Cardiac fibroblast (primary cell): ENCODE measurements around the gene RASD1.

ENCODE experiments used
- DNase-seq, 2 donors: peaks; one replicate each; pipeline versions ENCODE4 v3.0.0 to v3.0.0-alpha.2; 2010; ENCODE audit warnings: low read depth in 2 of 2
- H3K4me3 ChIP-seq, 2 donors: replicated peaks in 1 of 2; 1 replicate in 1 of 2; 2 replicates in 1 of 2; pipeline ENCODE4 v1.5.1; 2011; ENCODE audit warnings: low read depth in 2 of 2, low read length in 2 of 2, mild to moderate bottlenecking in 2 of 2, moderate library complexity in 1 of 2
- CTCF ChIP-seq: IDR thresholded peaks from one replicate; pipeline ENCODE4 v1.5.1; 2011; ENCODE audit warnings: low read depth, mild to moderate bottlenecking, low read length, inconsistent platforms

Gene RASD1

DNA sequence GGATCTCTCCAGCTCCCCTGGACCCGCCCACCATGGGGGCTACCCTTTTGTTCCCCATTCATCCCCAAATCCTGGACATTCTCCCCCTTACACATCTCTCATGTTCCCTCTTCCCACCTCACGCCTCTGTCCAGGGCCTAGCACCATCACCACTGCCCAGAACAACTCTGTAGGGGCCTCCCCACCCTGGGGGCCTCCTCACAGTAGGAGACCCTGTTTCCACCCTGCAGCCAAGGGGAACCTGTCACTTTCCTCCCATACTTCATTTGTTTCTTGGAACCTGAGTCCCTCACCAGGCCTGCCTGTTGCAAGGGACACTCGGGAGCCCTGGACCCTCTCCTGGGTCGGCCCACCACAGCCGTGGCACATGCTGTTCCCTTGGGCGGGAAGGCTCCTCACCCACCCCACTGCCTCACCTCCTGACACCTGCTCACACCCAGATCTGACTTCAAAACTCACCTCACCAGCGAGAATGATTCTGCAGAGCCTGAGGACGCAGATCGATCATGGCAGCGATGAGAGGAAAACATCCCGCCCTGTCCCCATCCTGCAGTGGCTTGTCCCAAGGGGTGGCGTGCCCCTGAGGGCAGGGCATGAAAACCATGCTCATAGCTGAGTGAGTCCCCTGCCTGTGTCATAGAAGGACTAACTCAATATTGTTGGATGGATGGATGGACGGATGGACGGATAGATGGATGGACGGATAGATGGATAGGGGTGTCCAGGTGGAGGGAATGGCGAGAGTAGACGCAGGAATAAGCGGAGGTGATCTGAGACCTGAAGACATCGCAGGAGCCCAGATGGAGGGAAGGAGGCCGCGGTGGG, 6.8 kb upstream of the RASD1 start:
- H3K4me3 ChIP-seq, result no peak overlapping the region
- no peak for DNase-seq
- TF ChIP-seq CTCF, result no peak

DNA sequence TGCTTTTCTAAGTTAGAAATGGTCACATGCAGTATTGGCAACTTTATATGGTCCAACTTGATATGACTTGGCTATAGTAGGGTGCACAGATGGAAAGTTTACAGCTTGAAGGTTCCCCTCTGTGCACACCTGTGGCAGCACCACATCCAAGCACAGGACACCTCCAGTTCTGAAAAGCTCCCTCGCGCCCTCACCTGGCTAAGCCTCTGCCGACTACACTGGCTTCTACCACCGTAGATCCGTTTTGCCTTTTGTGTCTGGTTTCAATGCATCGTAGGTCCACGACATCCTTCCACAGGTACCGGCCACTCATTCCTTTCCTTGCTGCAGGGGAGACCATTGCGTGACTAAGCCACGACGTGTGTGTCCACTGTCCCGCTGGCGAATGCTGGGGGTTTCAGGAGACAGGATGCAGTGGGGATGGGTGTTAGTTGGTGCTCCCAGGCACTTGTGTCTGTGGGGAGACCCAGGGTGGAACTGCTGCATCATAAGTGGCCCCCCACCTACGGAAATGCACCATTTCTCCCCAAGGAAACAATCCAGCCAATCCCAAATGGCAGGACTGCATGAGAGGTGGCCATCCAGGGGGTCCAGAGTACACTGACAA, 4.9 kb upstream of the RASD1 start:
- TF ChIP-seq CTCF, result peak; percentile 42
- peak; percentile 12 to 31 for DNase-seq
- H3K4me3 ChIP-seq, result no peak overlapping the region

DNA sequence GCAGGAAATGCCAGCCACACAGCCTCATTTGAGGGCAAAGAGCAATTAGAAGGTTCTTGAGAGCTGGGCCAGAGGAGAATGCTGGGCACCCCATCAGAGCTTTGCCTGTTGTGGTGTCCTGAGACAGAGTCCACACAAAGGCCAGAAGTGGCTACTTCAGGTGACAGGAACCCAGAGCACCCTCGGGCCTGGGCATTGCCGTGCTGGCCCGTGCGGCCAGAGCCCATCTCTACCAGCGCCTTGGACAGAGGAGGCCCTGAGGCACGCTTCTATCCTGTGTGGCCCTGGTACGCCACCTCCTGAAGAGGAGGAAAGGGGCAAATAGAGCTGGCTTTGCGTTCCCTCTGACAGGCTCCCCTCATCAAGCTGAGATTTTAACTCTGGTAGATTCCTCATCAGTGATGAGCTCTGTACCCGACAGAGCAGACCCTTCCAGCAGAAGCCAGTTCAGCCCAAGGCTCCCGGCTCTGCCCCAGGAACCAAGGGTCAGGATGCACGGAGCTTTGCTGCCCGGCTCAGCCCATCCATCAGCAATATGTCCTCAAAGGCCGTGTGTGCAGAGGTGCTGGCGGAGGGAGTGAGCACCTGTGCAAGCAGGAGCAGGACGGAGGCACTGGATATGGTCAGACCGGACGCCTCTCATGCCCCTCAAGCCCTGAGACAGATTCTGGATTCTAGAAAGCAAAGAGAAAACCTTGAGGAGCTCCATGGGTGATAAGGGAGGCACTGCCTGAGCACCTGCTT, 3.4 kb upstream of the RASD1 start:
- DNase-seq, result no peak
- H3K4me3 ChIP-seq, result no peak overlapping the region
- no peak for TF ChIP-seq CTCF

DNA sequence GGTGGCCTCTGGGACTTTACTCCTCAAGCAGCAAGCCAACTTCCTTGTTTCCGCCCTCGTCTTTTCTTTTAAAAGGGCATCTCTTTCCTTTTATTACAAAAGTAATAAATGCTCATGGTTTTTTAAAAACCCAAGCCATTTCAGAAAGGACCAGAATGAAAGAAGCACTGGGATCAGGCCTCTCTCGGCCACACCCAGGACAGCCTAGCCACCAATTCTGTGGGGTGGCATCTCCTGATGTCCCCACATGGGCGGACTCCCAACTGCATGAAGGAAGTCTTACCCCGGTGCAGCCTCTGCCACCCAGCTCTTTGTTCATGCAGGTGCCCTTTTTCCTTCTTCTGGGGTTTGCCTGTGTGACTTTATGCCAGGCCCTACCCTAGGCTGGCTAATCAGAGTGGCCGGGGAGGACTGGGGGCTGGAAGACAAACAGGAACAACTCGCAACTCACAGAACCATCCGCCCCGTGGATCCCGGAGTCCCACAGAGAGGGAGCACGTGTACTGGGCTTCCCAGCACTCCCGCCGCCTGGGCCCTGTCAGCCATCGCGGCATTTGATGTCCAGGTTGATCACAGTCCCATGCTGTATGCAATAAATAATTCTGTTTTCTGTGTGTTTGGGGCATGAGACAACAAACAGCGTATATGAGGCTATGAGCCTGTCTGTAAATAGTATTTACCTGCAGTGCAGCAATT, 2.6 kb upstream of the RASD1 start:
- no peak overlapping the region for H3K4me3 ChIP-seq
- no peak for DNase-seq
- no peak for TF ChIP-seq CTCF

GRCh38 chr17:17497845-17498520, 1.8 kb upstream of the RASD1 start:
- TF ChIP-seq CTCF, result no peak
- no peak overlapping the region for H3K4me3 ChIP-seq
- no peak for DNase-seq

GRCh38 chr17:17497065-17497844, 1.1 kb upstream of the RASD1 start:
- H3K4me3 ChIP-seq, result peak overlapping the region in 1 of 2 donors; percentile 11
- TF ChIP-seq CTCF, result no peak
- DNase-seq, result peak in 1 of 2 donors; percentile 31
